KOPT-K1 (cell line): ENCODE measurements around the gene LANCL1.

ENCODE experiments used
- H3K27ac ChIP-seq: fragments of 200-600 bp; sonication (generic); 2 replicates; pipeline ENCODE4 v1.5.1; 2016; ENCODE audit warnings: antibody characterized with exemption, mild to moderate bottlenecking, low read depth, low read length; ENCODE audit not compliant: poor library complexity, severe bottlenecking
- H3K36me3 ChIP-seq: fragments of 200-600 bp; sonication (generic); 2 replicates; pipeline ENCODE4 v1.5.1; 2017; ENCODE audit warnings: antibody characterized with exemption, mild to moderate bottlenecking, low read length, moderate library complexity; ENCODE audit not compliant: insufficient read depth
- H3K9me3 ChIP-seq: fragments of 200-600 bp; sonication (generic); 2 replicates; pipeline ENCODE4 v1.5.1; 2017; ENCODE audit warnings: antibody characterized with exemption, low read length, mild to moderate bottlenecking; ENCODE audit not compliant: insufficient read depth, poor library complexity, severe bottlenecking

LANCL1 gene, protein sequence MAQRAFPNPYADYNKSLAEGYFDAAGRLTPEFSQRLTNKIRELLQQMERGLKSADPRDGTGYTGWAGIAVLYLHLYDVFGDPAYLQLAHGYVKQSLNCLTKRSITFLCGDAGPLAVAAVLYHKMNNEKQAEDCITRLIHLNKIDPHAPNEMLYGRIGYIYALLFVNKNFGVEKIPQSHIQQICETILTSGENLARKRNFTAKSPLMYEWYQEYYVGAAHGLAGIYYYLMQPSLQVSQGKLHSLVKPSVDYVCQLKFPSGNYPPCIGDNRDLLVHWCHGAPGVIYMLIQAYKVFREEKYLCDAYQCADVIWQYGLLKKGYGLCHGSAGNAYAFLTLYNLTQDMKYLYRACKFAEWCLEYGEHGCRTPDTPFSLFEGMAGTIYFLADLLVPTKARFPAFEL

DNA sequence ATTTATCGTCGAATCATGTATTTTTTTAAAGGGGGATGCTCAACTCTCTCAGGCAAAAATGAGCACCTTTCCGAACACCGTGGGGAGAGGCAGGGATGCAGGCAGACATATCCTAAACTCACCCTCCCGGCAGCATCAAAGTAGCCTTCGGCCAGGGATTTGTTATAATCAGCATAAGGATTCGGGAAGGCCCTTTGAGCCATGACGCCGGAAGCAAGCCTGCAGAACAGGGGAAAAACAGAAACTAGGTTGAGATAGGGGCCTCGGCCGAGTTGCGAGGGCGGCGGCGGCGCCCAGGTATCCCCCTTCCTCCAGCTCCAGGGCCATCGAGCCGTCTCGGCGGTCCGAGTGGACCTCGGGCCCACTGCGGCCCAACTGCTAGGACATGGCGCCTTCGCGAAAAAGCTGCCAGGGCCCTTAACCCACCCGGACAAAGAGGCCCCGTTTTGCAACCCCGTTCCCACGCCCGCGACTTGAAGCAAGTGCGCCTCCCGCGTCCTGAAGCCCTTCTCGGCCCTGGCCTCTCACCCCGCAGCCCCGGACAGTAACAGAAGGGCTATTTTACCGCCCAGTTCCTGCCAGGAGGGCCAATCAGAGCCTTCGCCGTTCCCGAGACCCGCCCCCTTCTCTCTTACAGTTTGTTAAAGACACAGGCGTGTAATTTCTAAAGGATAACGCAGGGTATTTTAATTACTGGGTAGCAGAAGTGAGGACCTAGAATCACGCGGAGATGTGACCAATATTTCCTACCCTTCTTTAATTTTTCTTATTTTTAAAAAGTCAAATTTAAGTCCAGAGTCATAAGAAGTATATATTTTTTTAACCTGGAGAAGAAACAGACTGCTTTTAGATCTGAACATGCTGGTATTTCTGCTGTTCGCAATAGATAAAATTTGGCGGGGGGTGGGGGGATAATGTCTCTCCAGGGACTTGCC, at the start of gene LANCL1:
Gene LANCL1 (minus strand): TSS at position 566 of the 935 bp plus-strand sequence. CDS start 363 bp downstream, at position 203.
- Histone ChIP-seq H3K27ac (peak within 1 kb of the TSS; percentile 91), H3K36me3 (peaks cover 19% of the 10 kb centered on the region), H3K9me3 (no peaks in the 10 kb centered on the region)

DNA sequence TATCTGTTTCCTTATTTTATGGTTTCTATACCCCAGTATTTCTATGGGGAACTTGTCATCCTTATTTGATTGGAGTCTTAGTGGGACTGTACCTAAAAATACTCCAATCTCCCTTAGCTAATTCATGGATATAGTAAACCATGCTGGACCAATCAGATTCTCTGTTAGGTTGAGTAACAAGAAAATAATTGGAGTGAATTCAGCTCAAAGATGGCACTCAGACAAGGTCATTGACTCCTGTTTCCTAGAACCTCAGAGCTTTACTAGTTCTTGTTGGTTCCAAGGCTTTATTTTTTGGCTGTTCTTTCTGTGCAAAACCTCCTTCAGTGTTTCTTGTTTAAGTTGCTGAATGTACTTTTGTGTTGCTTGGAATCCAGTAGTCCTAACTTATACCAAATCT, 48.0 kb upstream of the LANCL1 start:
- no peaks in the 10 kb centered on the region for H3K9me3 ChIP-seq
- no peaks in the 10 kb centered on the region for H3K36me3 ChIP-seq
- no peak overlapping the region for H3K27ac ChIP-seq

DNA sequence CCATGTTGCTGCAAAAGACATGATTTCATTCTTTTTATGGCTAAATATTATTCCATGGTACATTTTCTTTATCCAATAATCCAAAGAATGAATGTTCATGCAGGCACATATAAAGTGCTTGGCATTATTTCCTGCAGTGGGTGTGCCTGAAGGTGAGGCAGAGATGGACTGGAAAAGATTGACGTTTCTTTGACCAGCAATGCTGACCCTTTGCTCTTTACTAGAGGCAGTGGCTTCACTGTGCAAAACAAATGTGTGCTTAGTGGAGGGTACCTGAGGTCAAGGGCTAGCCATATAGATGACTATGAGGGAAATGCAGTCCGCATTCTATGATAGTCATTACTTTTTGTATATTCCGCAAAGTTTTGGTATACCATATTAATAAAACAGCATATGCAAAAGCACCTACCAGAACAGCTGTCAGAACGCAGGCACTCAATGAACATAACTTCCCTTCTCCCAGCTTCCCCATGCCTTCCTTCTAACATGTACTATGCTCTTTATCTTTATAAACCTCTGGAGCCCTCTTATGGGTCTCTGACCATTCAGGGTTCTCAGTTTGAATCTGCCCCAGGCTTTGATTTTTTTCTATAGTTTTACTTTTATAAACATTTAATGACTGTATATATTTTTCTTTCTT, 47.2 kb upstream of the LANCL1 start:
- no peaks in the 10 kb centered on the region for H3K36me3 ChIP-seq
- no peaks in the 10 kb centered on the region for H3K9me3 ChIP-seq
- no peak overlapping the region for H3K27ac ChIP-seq

DNA sequence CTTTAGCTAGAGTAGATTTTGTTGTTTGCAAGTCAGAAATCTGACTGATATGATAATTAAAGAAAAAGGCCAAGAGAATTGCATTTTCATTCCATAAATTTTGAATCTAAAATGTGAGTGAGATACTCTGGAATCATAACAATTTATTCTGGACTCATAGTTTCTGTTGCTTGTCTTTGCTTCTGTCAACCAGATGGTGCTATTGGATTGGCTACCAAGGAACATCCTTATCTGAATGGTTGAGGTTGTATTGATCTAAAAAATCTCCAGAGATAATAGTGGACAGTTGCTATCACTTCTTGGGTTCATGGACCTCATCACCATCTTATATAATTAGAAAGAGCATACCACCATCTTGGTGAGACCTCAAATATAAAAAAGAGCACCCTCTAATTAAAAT, 45.8 kb upstream of the LANCL1 start:
- H3K9me3 ChIP-seq, result no peaks in the 10 kb centered on the region
- no peaks in the 10 kb centered on the region for H3K36me3 ChIP-seq
- no peak overlapping the region for H3K27ac ChIP-seq

DNA sequence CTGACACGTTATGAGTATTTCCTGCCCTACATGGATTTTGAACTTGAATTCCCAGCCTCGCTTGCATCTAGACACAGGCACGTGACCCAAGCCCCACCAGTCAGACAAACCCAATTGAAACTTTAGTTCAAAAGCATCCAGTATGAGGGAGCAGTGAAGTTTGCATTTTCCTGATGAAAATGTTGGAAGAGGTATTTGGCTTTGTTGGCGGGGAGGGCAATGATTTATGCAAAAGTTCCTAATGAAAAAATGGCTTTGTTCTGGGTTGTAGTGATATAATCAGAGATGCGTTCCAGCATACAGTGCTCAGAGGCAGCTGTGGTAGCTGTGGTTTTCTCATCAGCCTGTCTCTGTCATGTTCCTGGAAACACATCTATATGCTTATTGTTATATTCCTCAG, 43.0 kb upstream of the LANCL1 start:
- H3K27ac ChIP-seq, result no peak overlapping the region
- no peaks in the 10 kb centered on the region for H3K9me3 ChIP-seq
- H3K36me3 ChIP-seq, result no peaks in the 10 kb centered on the region

DNA sequence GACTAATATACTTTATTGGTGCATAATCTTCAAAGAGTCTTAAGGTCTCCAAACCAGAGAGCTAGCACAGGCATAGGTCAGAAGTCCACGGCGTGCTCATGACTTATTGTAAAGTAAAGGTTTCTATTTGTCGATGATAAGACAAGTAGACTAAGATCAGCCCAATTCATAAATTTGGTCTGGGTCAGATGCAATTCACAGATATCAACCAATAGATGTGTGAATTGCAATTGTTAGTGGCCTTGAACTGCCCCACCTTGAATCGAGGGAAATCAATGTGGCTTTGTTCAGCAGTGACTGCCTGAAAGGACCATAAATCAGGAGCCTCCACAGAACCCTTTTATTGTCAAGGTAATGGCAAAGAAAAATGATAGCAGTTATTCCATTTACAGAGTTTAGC, 40.7 kb upstream of the LANCL1 start:
- Histone ChIP-seq H3K36me3 (no peaks in the 10 kb centered on the region), H3K27ac (no peak overlapping the region)

DNA sequence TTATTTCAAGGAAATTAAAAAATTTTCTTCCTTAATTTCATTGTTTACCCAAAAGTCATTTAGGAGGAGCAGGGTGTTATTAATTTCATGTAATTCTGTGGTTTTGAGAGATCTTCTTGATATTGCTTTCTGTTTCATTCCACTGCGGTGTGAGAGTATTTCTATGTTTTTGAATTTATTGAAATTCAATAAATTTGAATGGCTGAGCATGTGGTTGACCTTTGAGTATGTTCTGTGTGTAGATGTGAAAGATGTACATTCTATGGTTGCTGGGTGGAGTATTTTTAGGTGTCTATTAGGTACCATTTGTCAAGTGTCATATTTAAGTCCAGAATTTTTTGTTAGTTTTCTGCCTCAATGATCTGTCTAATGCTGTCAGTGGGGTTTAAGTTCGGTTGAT, 39.4 kb upstream of the LANCL1 start:
- no peaks in the 10 kb centered on the region for H3K9me3 ChIP-seq
- H3K36me3 ChIP-seq, result no peaks in the 10 kb centered on the region
- H3K27ac ChIP-seq, result no peak overlapping the region

More for the DNA sequence above, 40.7 kb upstream of the LANCL1 start:
- H3K9me3 ChIP-seq, result no peaks in the 10 kb centered on the region

DNA sequence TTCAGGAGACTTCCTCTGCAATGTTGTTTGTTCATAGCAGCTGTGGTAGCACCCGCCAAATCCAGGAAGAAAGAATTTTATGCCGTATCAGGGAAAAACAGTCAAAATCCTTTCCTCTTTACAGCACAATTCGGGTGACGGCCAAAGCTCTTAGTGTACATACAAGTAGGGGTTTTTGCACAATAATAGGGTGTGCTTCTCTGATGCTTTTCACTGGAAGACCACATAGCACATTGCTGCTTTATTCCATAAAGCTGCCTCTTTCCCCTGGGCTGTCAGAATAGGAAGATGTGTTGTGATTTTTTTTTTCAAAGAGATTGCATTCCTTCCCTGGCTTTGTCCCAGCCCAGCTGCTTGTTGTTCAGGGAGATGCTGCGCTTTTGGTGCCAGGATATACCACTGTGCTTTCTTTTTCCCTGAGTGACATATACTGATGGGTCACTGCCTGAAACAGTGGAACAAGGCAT, 27.2 kb upstream of the LANCL1 start:
- Histone ChIP-seq H3K9me3 (peaks cover 15% of the 10 kb centered on the region), H3K27ac (no peak overlapping the region), H3K36me3 (no peaks in the 10 kb centered on the region)

DNA sequence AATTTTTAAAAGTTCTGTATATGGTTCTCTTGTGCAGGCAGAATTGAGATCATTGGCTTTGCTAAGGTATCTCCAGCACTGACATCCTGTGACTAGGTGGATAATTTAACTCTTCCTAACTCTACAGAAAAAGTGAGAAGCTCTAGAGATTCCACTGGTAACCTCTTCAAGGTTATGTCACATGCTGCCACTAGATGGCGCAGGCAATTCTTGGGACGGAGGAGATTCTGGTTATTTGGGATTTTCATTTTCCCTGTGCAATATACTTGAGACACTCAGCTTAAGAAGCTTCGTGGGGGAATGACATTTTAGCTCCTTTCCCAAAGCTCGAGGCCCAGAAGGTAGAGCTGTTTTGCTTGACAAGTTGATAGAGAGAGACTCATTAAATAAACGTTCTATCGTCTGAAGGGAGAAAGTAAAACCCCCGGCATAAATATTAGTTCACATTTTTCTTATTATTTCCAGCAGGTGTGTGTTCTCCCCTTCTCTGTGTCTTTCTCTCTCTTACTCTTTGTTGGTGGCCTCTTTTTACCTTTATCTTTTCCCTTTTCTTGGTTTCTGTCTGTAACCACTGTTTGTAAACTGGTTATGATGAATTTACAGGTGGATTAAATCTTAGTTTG, 26.6 kb upstream of the LANCL1 start:
- no peaks in the 10 kb centered on the region for H3K36me3 ChIP-seq
- peaks cover 15% of the 10 kb centered on the region for H3K9me3 ChIP-seq
- no peak overlapping the region for H3K27ac ChIP-seq

DNA sequence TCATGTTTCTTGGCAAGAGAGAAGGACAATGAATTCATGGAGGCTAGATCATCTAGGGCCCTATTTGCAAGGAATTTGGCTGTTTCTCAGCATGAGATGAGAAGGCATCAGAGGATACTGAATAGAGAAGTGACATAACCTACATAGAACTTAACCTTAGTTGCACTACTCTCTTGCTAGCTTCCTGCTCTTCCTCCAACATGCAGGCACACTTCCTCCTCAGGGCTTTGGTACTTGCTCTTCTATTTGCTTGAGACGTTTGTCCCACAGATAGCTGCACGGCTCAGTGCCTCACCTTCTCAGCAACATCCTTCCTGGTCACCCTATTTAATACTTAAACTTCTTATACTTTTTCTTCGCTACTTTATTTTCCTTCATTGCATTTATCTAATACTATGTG, 20.0 kb upstream of the LANCL1 start:
- no peaks in the 10 kb centered on the region for H3K36me3 ChIP-seq
- H3K9me3 ChIP-seq, result no peaks in the 10 kb centered on the region
- H3K27ac ChIP-seq, result no peak overlapping the region

DNA sequence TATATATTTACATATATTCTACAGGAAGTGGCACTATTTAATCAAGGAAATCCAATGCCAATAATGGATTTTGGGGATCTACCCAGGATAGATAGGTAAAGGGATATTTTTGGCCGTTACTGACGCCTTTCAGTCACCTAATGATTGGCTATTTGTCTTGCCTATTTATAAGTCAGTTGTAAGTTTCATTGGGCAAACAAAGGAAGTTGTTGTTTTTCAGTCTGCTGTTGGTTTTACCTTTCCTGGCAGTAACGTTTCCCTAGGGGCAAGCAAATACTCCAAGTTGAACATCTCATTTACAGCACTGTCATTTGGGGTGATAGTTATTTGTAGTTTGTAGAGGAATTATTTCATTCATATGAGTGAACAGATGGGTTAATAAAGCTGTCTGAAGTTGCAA, 17.0 kb upstream of the LANCL1 start:
- no peaks in the 10 kb centered on the region for H3K9me3 ChIP-seq
- H3K36me3 ChIP-seq, result no peaks in the 10 kb centered on the region
- H3K27ac ChIP-seq, result no peak overlapping the region

DNA sequence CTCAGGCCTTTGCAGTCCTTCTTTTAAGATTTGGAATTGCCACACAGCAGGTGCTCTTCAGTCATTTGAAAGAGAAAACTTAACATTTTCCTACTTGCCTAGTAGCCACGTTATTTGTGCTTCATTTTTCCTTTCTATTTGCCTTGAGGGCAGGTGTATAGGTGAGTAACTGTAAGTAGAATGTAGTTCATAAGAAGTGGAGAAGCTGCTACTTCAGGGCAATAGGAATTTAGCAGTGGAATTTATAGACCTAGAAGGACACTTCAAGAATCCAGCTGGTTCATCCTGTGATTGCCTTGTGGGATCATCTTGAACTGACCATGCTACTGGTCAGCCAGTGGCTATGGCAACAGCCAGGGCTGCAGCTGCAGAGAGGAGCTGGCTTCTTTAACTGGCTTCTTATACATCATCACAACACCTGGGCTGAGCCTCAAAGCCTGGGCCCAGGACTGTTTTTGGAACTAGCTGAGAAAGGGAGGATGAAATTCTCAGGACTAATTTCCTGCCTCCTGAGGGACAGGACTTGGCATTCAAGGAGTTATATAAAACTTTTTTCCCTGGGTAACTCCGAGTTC, 5.1 kb upstream of the LANCL1 start:
- Histone ChIP-seq H3K9me3 (peaks cover 12% of the 10 kb centered on the region), H3K27ac (no peak overlapping the region), H3K36me3 (no peaks in the 10 kb centered on the region)

DNA sequence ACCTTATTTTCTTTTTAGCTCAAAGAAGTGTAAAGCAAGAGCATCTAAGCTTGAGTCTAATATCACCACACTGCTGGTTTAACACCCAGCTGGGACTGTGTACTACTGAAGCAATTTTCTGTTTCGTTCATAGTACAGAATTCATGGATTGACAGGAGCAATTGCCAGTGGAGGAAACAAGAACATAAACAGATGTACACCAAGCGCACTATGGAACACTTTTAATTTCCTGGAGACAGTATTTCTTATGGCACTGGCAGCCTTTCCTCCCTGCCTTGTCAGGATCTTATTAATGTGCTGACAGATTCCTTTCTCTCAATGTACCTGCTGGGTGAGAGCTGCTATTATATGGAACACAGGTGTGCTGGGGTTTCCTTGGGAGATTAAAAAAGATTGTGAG, 4.2 kb upstream of the LANCL1 start:
- H3K27ac ChIP-seq, result no peak overlapping the region
- no peaks in the 10 kb centered on the region for H3K36me3 ChIP-seq
- peaks cover 12% of the 10 kb centered on the region for H3K9me3 ChIP-seq

DNA sequence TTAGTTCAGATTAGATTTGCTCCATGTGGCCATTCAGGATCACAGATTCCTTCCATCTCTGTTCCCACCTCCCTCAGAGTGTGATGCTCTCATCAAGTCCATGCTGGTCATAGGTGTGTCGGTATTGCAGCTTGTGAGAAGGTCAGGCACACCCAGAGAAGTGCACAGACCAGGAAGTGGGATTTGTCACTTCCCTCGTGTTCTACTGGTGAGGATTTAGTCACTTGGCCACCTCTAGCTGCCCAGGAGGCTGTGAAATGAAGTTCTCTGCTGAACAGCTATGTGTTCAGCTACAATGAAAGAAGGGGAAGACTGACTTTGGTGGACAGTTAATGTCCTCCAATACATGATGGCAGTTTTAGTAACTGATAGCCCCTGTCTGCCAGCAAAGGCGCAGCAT, 3.5 kb upstream of the LANCL1 start:
- no peak overlapping the region for H3K27ac ChIP-seq
- peaks cover 12% of the 10 kb centered on the region for H3K9me3 ChIP-seq
- H3K36me3 ChIP-seq, result no peaks in the 10 kb centered on the region
